ENCODE data around the gene PPP3CA.
A peak's percentile ranks its signal among the peaks of the same experiment; 100 is the strongest.

The PPP3CA gene

DNA sequence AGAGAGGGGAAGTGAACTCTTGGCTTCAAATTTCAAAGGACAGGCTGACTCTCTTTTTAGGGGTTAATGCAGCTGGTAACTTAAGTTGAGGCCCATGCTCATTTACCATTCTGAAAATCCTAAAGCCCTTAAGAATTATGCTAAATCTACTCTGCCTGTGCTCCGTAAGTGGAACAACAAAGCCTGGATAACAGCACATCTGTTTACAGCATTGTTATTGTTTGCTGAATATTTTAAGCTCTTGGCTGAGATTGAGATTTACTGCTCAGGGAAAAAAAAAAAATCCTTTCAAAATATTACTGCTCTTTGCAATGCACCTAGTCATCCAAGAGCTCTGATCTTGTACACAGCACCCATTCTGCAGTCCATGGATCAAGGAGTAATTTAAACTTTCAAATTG is 17.7 kb downstream of the PPP3CA start:
- DNase-seq: no peak

DNA sequence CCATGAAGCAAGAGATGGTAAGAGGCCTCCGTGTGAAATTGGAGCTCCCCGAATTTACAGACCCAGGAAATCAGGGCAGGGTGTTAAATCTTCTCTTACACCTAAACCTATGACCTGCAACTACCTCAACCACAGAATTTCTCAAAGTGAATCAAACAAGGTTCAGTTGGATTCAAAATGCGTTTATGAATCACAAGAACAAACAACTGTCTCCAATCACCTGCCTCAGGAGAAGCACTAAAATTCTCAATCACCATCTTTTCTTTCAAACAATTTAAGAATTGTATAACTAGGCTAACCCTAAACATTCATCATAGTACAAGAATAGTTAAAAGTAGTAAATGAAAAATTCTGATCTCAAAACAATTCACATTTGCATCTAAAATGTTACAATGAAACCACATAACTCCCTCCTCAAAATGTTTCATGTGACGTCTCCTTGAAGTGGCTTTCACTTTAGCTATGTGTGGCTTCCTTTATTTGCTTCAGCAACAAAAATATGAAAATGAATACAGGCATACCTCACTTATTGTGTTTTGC is 19.2 kb downstream of the PPP3CA start:
- peak in 3 of 6 experiments; percentile 70 to 78 (median 73) for DNase-seq

DNA sequence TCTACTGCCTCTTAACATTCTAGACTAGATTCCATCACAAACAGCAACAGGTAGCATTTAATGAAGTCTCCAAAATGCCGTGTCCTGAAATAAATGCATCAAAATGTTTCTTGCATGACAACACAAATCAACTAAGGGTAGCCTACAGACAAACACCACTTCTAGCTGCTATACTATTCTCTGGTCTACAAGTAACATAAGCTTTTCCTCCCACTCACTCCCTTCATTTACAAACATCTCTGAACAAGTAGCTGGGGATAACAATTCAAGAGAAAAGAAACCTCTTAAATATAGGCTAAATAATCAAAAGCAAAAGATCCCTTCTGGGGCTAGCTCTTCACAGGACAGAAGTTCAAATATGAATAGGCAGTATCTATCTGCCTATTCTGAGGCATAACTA is 20.8 kb downstream of the PPP3CA start:
- no peak for DNase-seq

DNA sequence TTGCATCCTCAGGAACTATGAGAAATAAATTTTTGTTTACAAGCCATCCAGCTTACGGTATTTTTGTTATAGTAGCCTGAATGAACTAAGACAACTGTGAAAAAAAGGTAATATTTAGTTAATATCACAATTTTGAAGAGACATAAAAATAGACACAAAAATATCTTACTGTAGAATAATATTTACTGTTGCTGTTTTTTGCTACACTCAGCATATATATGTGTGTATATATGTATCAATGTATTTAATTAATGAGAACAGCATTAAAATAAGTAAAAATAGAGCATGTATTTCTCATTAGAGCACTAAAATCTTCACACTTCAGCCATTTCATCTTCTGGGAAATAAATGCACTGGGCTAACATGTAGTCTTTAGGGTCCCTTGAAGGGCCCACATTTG is 24.6 kb downstream of the PPP3CA start:
- no peak for DNase-seq

DNA sequence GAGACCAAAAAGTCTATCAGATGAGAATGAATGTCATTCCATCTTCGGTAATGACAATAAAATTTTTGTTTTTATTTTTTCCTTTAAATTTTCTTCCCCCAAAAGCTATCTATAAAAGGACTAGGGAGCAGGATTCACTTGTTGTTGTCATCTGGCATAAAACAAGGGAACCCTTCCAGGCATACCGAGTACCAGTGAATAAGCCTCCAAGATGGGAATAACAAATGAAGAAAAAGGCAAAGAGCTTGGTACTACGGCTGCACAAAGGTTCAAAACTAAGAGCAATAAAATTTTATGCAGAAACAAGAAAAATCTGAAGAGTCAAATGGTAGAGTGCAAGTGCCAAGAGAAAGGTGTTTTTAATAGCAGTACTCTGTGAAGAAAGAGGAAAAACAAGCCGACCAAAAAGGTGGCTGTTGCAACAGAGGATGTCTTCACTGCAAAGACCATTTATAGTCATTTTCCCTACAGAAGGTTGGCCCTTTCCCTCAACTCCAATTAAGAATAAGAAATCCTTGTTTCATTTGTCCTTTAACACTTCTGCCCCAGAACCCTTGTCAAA is 25.8 kb downstream of the PPP3CA start:
- DNase-seq: no peak

DNA sequence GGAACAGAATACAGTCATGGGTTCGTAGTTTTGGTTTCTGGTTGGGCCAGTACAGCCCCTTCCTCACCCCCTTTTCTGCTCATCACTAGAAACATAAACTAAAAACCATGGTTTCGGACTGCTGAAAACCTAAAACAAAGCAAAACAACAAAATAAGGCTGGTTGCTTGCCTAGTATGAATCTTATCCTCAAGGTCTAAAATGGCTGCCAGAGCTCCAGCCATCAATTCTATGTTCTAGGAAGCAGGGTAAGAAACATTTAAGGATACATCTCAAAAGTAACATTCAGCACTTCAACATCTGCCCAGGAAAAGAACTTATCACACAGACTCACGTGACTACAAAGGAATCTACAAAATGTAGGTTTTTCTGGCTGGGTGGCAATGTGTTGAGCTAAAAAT is 31.5 kb downstream of the PPP3CA start:
- no peak for DNase-seq

DNA sequence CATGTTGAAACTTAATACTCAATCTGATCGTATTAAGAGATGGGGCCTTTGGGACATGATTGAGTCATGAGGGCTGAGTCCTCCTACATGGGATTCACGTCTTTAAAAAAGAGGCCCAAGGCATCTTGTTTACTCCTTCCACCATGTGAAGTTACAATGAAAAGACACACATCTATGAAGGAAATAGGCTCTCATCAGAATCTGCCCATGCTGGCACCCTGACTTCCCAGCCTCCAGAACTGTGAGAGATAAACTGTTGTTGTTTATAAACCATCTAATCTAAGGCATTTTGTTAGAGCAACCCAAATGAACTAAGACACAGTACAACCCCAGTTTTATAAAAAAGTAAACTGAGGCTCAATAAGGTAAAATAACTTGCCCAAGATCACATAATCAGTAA is 32.3 kb downstream of the PPP3CA start:
- DNase-seq: no peak

DNA sequence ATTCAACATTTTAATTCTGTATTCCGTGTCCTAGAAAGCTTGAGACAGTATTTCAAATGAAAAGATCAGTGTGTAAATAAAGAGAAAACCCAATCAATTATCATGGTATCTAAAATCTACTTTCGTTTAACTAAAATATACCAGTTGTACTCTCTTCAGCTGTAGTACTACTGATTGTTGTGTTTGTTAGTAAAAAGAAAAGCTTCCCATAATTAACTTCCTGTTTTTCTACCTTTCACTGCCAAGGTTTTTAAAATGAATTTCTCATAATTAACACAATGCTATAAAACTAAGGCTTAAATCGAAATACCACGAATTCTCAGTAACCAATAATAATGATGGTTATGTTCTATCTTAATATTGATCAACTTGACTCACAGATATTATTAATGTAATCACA is 37.4 kb downstream of the PPP3CA start:
- DNase-seq: no peak

DNA sequence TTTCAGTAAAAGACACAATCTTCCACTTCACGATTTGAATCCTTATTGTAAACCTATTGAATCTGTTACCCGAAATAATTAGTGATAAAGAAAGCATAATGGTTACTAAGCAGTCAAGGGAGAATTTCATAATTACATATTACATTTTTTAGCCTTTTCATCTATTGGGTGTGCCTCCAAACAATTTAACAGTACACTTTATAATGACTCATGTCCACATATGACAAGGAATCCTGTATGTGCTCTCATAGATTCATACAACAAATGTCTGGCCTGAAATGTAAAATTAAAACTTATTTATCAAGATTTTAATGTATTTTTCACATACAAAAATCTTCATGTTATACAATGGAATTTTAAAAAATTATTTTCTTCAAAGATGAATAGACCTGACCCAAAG is 39.4 kb downstream of the PPP3CA start:
- DNase-seq: no peak

DNA sequence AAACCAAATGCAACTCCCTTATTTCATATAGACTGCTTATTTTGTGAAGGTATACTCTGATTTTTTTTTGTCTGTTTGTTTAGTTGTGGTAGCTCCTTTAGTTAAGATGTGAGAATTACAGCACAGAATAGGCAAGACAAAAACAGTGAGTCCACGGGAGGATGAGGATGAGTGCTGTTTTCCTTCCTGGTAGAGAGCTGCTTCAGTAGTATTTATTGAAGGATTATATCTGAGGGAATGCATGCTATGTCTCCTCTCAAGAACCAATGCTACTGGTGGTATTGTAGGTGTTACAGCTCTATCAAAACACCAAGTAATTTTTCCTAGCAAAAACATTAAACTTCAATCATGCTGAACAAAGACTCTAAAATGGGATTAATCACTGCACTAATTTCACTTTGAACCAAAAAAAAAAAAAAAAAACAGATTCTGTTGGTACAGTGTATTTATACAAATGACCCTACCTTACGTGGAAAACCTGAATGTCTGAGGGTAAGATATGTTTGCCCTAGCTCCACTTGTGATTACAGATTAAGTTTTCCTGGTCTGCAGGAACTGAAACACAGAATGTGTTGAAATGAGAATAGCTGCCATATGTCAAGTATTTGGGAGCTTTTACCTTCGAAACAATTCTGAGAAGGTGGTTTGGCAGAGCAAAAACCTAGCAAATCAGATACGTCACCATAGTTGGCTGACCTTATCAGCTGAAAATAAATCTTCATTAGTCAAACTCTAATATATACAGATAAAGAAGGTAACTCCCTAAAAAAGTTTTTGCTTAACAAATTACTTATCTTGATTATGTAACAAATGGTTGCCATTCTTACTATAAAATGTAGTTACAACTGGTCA is 40.3 kb downstream of the PPP3CA start:
- DNase-seq: no peak

DNA sequence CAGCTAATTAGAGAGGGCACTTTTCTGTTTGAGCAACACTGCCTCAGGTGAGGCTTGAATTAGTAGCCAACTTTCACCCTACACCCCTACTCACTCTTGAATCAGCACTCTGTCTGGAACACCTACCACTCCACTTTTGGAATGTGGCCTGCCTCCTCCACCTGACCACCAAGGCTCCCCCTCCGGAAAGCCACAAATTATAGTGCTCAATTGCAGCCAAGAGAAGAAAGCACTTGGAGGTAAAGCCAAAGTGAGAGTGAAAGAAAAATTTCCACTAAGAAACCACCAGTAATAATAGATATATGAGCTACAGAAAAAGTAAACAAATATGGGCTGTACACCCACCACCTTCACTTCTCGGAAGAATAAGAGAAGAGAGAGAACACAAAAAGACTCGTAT is 41.1 kb downstream of the PPP3CA start:
- DNase-seq: no peak

DNA sequence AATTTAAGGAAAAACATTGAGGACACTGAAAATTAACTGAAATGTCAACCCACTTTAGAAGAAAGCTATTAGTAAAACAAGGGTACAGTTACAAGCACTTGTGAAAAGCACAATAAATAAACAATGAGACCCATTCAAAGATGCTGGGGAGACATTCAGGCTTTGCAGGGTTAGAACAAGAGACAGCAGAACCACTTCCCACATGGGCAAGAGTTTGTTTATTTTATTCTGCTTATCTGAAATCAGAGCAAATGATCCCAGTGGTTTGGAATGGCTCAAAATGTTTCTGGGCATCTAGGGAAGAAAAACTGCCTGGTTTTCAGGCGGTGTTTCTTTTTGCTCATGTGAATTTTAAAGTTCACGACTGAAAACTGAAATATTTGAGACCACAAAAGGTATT is 42.4 kb downstream of the PPP3CA start:
- DNase-seq: no peak

DNA sequence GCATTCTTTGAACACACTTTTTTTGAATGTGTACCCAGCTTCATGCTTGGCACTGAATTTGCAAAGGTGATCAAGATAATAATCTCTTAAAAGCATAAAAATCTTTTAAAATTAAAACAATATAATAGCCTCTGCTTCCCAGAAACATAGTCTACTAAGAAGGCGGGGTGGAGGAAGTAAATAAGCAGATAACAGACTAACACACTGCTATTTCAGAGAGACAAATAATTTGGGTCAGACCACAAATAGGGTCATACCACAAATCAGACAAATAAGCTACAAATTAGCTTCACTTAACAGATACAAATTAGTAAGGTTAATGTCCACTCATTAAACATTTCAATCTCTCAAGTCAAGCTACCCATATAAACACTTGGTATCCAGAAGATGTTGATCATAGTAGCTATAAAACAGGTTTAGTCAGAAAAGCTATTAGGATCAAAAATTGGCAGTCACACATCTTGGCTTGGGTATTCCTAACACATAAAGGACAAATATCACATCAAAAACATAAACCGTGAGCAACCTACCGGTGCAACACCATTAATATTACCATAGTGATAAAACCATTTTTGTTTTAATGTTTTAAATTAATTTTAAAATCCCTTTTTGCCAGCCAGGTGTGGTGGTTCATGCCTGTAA is 47.3 kb downstream of the PPP3CA start:
- DNase-seq: no peak

DNA sequence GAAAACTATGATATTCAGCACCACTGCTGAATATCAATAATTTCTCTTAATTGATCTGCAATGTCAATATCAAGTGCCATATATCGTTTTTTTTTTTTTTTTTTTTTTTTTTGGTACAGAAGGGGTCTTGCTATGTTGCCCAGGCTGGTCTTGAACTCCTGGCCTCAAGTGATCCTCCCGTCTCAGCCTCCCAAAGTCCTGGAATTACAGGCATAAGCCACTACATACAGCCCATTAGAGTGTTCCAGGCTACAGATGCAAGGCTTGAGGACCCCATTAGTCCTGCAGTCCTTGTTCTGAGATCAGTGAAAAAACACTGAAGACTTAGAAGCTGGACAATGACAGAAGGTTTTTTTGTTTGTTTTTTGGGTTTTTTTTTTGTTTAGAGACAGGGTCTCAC is 48.3 kb downstream of the PPP3CA start:
- DNase-seq: no peak

DNA sequence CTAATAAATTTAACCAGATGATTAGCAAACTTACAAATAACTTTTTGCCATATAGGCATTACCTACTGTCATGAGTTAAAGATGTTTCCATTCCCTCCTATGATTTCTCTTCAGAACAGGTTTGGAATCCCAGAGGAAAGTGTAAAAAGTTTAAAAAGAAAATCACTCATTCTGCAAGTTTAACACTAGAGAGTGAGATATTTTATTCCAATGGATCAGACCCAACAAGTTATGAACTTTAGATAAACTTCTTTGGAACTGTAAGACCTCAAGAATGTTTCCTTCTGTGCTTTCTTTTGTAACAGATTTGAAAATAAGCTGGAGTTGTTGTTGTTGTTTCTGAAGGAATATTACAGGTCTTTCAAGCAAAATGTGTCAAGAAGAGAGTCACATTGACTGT is 51.6 kb downstream of the PPP3CA start:
- DNase-seq: no peak

DNA sequence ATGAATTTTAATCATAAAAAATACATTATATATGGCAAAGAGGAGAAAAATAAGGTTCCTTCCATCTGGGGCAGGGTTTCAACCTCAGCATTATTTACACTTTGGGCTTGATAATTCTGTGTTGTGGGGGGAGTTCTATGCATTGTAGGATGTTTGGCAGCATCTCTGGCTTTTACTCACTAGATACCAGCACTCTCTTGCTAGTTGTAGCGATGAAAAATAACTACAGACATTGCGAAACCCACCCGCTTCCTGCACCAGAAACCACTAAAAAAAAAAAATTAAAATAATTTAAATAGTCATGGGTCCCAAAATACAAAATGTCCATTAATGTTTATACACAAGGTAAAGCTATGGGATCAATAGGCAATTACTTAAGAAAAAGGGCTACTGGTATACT is 52.7 kb downstream of the PPP3CA start:
- no peak for DNase-seq

DNA sequence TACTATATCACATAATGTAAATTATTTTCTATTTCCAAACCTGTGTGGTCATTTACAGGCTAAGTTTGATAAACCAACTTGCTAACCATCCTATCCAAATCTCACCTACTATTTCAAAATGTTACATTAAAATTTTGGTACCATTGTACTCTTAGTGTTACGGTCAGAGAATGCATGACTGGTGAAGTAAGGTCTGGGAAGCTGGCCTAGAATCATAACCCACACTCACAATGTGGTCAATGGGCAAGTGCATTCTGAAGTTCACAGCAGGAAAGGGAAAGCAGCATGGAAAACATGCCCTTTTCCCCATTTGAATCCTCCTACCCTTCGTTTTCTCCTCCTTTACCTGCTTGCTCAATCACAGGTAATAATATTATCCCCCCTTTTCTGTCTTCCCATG is 54.4 kb downstream of the PPP3CA start:
- DNase-seq: no peak

DNA sequence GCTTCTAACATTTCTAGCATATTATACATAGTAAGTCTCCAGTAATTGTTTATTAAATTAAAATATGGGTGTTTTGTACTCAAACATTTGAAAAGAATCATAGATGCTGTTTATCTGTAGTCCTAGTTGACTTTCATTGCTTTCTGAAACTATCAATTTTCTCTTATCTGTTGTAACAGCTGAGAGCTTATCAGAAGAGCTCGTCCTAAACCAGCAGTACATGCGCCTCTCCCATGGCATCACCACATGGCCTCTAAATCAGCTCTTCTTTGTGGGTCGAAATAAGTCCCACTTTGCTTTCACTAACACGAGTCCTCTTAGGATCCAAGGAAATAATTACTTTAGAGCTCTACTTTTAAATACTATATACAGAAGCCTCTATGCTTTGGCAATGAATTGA is 55.1 kb downstream of the PPP3CA start:
- no peak for DNase-seq

DNA sequence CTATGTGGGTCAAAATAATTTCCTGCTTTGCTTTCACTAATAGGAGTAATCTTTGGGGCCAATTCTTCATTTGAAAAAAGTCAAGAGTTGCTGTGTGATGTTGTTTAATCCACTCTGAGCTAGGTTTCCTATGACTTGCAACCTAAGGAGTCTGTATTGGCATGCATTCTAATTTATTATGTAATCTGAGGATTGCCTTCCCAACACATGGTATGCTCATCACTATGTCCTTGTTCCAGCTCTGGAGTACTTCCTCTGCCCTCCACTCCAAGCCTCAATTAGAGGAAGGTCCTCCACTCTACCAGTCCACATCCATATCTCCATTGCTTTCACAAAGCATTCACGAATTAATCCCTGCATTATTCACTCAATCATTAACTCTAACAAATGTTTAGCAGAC is 56.1 kb downstream of the PPP3CA start:
- no peak for DNase-seq

DNA sequence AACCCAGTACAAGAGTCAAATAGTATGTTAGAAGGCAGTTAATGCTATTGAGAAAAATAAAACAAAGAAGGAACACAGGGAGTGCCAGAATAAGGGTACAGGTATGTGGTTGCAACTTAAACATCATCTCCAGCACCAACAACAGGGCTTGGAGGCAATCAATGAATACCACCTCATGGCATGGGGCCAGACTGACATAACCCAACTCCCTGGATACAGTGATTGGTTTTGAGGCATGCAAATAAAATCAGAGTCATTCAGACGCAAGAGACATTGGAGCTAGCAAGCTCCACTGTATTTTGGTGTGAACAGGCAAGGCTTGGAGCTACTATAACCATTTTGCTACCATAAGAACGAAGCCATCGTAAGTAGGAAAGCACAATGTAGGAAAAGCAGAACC is 56.7 kb downstream of the PPP3CA start:
- no peak for DNase-seq

DNA sequence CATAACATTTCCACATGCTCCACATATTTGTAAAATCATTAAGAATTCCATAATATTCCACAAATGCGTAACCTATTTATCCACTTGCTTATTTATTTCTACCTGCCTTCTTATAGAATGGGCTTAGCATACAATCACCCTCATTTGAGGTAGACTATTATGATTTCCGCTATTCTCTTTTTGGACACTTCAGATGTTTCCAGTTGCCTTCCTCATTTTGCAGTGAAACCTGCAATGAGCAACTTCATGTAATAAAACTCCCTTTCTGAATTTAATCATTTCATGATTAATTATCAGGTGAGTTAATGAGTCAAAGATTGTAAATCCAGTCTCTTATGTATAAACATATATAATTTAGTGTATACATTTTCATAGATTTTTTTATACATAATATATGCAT is 58.0 kb downstream of the PPP3CA start:
- no peak for DNase-seq

DNA sequence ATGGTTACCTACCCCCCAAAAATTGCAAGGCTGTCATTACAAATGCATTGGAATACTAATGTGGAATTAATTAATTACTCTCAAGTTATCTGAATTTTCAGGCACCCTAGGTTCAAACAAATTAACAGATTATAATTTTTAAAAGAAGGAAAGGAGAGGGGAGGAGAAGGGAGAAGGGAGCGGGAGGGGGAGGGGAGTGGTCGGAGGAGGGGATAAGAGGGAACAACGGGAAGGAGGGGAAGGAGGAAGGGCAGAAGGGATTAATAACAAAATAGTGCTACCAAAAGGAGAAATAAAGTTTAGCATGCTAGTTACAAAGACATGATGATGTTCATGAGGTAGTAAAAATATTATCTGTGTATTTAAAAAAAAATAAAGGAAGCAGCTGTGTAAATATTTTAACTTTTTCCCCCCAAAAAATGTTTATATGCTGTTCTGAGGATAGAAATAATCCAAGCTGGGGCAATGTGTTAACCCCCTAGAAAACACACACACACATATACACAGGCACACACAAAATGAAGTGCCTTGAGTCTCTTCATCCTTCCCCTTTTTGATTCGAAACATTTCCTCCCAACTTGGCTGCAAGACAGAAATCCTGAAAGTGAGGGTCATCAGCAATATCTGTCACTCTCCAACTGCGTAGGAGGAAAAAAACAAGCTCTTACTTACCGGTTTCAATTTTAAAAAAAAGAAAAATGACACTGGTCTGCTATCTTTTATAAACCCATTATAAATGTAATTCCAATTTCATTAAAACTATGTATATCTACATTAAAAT is 58.8 kb downstream of the PPP3CA start:
- no peak for DNase-seq

DNA sequence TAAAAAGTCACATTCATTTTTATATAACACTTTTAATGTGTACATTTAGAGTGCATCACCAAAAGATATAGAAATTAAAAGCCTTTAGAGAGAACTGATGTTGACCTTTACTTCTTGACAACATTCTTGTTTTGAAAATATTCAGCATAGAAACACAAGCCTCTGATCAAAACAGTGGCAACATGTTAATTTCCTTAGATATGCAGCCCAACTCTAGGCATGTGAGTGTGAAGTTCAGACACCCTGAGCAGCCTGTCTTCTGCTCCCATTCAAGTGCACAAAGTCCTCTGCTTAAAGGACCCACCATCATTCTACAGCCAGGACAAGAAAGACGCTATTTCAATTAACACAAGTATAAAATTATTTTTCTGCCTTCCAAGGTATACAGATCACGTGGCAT is 60.0 kb downstream of the PPP3CA start:
- DNase-seq: no peak

Data from stimulated activated naive CD4-positive, alpha-beta T cell (primary cell).